Measurements from ENCODE around the gene TTC27.
"Not testable (repeated sequence)": the region's sequence is repeated elsewhere in the genome, so short reads cannot be mapped to it uniquely, and the experiment has no call there.

Gene TTC27

DNA sequence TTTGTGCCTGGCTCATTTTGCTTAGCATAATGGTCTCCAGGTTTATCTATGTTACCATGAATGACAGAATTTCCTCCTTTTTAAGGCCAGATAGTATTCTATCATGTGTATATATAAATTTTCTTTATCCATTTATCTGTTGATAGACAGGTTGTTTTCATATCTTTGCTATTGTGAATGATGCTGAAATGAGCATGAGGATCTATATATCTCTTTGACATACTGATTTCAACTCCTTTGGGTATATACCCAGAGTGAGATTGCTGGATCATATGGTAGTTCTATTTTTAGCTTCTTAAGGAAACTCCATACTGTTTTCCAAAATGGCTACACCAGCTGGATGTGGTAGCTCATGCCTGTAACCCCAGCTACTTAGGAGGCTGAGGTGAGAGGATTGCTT lies 232.5 kb downstream of the TTC27 start:
- CTCF ChIA-PET: interaction anchor here (1.1 kb wide), 1 partner anchor 9 kb away, joined by 3 read pairs; no protein-coding TSS in a partner anchor
- POLR2A ChIA-PET (ENCODE audit: low non-redundant PET): no interaction called here
- no peak for DNase-seq (ENCODE audit: low spot score)
- H3K27ac ChIP-seq: no peak overlapping the region
- TF ChIP-seq, protein P1, sequence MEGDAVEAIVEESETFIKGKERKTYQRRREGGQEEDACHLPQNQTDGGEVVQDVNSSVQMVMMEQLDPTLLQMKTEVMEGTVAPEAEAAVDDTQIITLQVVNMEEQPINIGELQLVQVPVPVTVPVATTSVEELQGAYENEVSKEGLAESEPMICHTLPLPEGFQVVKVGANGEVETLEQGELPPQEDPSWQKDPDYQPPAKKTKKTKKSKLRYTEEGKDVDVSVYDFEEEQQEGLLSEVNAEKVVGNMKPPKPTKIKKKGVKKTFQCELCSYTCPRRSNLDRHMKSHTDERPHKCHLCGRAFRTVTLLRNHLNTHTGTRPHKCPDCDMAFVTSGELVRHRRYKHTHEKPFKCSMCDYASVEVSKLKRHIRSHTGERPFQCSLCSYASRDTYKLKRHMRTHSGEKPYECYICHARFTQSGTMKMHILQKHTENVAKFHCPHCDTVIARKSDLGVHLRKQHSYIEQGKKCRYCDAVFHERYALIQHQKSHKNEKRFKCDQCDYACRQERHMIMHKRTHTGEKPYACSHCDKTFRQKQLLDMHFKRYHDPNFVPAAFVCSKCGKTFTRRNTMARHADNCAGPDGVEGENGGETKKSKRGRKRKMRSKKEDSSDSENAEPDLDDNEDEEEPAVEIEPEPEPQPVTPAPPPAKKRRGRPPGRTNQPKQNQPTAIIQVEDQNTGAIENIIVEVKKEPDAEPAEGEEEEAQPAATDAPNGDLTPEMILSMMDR (conservative IDR thresholded peaks at IDR 0.05; ENCODE audit: low read depth): no peak

DNA sequence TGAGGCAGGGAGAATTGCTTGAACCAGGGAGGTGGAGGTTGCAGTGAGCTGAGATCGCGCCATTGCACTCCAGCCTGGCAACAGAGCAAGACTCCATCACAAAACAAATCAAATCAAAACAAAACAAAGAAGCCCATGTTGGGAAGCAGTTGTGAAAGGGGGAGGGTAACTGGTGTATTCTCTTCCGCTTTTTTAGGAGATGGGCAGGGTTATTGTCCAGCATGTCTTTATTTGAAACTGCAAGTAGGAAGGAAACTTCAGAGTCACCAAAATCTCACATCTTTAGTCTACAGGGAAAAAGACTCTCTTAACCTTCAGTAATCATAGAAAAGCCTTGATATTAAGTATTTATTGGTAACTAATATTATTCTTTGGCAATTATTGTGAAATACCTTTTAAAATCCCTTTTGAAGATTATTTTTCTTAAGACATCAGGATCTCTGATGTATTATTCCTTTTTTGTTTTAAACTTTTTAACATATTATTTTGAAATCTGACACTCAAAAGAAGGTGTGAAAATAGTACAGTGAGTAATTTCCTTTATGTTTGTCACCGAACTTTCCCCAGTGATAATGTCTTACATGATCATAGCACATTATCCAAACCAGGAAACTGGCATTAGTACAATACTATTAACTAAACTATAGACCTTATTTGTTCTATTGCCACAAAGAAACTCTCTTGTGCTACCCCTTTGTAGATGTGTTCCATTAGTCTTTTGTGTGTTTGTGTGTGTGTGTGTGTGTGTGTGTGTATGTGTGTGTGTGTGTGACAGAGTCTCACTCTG lies 234.6 kb downstream of the TTC27 start:
- ChIA-PET POLR2A (ENCODE audit: low non-redundant PET) (no interaction called here), CTCF (no interaction called here)
- H3K27ac ChIP-seq: no peak overlapping the region
- TF ChIP-seq, protein P1 (conservative IDR thresholded peaks at IDR 0.05; ENCODE audit: low read depth): no peak
- DNase-seq (ENCODE audit: low spot score): no peak

DNA sequence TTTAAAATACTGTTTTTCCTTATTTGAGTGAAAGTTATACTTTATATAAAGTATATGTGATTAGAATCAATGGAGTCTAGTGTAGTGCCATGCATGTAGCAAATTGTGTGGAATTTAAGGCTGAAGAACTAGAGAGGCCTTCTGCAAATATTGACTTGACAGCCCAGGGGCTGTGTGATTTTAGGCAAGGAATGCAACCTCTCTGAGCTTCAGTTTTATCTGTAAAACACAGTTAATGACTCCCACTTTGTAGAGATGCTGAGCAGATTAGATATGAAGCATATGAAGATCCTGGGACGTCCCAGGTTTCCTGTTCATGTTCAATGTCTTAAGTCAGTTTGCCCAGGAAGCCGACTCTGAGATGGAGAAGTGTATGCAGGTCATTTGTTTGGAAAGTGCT lies 235.5 kb downstream of the TTC27 start:
- no peak overlapping the region for H3K27ac ChIP-seq
- ChIA-PET CTCF (no interaction called here), POLR2A (ENCODE audit: low non-redundant PET) (no interaction called here)
- TF ChIP-seq, protein P1 (conservative IDR thresholded peaks at IDR 0.05; ENCODE audit: low read depth): no peak
- no peak for DNase-seq (ENCODE audit: low spot score)

DNA sequence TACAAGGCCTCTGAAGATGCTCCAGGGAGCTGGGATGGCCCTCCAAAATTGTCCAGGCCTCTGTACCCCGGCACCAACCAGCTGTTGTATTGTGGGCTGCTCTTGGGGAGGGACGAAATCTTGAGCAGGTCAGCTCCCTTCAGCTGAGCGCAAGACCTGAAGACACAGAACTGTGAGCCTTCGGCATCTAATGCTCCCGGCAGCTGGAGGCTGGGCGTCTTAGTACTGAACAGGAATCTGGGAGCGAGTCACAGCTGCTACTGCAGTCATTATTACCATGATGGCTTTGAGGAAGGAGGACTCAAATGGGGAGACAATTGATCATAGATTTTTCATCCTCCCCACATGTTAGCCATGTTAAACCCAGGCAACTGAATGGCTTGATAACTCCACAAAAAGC lies 236.0 kb downstream of the TTC27 start:
- TF ChIP-seq, protein P1 (conservative IDR thresholded peaks at IDR 0.05; ENCODE audit: low read depth): no peak
- POLR2A ChIA-PET (ENCODE audit: low non-redundant PET): no interaction called here
- no peak overlapping the region for H3K27ac ChIP-seq
- DNase-seq (ENCODE audit: low spot score): no peak
- CTCF ChIA-PET: no interaction called here

DNA sequence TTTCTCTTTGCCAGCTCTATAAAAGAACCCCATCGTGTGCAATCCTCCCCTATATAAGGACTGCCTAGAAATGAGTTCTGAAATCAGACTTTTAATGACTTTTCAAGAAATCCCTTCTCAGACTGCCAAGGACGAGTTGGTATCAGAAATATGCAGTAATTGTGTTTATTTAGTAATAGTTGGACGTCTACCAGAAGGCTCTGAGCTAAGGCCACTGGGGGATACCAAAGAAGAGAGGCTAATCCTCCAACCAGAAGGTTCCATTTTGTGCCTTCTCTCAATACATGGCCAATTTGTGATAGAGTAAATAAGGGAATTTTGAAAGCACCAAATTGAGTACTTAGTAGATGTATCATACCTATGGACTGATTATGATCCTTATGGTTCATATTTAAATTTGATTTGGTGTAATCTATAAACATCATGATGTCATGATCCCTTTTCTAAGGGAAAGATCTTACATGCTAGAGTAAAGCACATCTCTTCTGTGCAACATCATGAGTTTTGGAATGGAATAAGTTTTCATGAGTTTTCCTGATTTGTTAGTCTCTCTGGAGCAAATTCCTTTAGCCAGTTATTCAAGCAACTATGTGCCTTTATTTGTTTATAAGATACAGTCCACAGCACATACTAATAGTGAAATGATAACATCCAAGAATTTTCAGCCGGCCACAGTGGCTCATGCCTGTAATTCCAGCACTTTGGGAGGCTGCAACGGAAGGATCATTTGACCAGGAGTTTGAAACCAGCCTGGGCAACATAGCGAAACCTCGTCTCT lies 236.7 kb downstream of the TTC27 start:
- no peak overlapping the region for H3K27ac ChIP-seq
- CTCF ChIA-PET: interaction anchor here (0.6 kb wide), 1 partner anchor 16 kb away, joined by 3 read pairs; no protein-coding TSS in a partner anchor
- DNase-seq (ENCODE audit: low spot score): no peak
- POLR2A ChIA-PET (ENCODE audit: low non-redundant PET): no interaction called here
- TF ChIP-seq, protein P1 (conservative IDR thresholded peaks at IDR 0.05; ENCODE audit: low read depth): no peak

DNA sequence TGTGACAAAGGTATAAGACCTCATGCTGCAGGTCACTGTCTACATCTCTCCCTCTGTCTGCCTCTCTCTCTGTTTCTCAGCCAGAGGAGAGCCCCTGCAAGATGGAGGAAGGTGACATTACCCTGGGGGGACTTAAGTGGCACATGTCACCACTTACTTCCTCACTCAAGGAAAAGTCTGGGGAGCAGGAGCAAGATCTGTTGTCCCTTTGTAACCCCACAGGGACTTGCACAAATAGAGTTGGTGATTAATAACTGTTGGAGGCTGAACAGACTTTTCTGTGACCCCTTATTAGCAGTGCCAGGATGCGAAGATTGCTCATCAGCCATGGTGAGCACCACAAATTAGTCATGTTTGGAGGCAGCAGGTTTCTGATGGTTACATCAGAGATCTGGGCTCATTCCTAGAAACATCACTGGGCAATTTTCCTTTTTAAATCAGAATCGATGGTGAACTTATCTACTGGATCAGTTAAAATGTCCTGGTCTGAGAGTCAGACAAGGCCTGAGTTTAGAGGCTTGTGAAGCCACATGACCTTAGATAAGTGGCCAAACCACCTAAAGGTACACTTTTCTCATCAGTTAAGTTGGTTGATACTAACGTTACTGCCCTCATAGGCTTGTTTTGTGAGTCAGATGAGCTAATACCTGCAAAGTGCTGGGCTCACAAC lies 237.7 kb downstream of the TTC27 start:
- DNase-seq (ENCODE audit: low spot score): peak; percentile 74
- H3K27ac ChIP-seq: no peak overlapping the region
- TF ChIP-seq, protein P1 (conservative IDR thresholded peaks at IDR 0.05; ENCODE audit: low read depth): no peak
- ChIA-PET POLR2A (ENCODE audit: low non-redundant PET) (no interaction called here), CTCF (interaction anchor here (0.5 kb wide), 1 partner anchor 80 kb away, joined by 3 read pairs; no protein-coding TSS in a partner anchor)

DNA sequence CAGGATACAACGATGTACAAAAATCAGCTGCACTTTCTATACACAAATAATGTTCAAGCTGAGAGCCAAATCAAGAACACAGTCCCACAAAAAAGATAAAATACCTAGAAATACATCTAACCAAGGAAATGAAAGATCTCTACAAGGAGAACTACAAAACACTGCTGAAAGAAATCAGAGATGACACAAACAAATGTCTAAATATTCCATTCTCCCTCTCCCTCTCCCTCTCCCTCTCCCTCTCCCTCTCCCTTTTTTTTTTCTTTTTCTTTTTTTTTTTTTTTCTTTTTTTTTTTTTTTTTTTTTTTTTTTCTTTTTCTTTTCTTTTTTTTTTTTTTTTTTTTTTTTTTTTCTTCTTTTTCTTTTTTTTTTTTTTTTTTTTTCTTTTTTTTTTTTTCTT lies 238.6 kb downstream of the TTC27 start:
- CTCF ChIA-PET; H3K27ac ChIP-seq; DNase-seq (ENCODE audit: low spot score); POLR2A ChIA-PET (ENCODE audit: low non-redundant PET): not testable (repeated sequence)
